Fibroblast of pulmonary artery (primary cell): ENCODE results near the gene RASEF.

Experiments
- DNase-seq: peaks from one replicate; pipeline ENCODE4 v3.0.0-alpha.2; 2010; ENCODE audit warnings: low read depth
- H3K4me3 ChIP-seq: replicated peaks from 2 replicates; pipeline ENCODE4 v1.5.1; 2011; ENCODE audit warnings: low read depth, mild to moderate bottlenecking, control low read depth, low read length, moderate library complexity
- TF ChIP-seq, protein P1 (sequence below): IDR thresholded peaks from 2 replicates; pipeline ENCODE4 v1.5.1; 2011; ENCODE audit warnings: mild to moderate bottlenecking, control low read depth, low read length, inconsistent platforms; ENCODE audit errors: missing control alignments

The RASEF gene

GRCh38 chr9:83056911-83057310 is 6.0 kb downstream of the RASEF start:
- TF ChIP-seq, protein P1, sequence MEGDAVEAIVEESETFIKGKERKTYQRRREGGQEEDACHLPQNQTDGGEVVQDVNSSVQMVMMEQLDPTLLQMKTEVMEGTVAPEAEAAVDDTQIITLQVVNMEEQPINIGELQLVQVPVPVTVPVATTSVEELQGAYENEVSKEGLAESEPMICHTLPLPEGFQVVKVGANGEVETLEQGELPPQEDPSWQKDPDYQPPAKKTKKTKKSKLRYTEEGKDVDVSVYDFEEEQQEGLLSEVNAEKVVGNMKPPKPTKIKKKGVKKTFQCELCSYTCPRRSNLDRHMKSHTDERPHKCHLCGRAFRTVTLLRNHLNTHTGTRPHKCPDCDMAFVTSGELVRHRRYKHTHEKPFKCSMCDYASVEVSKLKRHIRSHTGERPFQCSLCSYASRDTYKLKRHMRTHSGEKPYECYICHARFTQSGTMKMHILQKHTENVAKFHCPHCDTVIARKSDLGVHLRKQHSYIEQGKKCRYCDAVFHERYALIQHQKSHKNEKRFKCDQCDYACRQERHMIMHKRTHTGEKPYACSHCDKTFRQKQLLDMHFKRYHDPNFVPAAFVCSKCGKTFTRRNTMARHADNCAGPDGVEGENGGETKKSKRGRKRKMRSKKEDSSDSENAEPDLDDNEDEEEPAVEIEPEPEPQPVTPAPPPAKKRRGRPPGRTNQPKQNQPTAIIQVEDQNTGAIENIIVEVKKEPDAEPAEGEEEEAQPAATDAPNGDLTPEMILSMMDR: no peak
- DNase-seq: no peak
- H3K4me3 ChIP-seq: no peak overlapping the region

DNA sequence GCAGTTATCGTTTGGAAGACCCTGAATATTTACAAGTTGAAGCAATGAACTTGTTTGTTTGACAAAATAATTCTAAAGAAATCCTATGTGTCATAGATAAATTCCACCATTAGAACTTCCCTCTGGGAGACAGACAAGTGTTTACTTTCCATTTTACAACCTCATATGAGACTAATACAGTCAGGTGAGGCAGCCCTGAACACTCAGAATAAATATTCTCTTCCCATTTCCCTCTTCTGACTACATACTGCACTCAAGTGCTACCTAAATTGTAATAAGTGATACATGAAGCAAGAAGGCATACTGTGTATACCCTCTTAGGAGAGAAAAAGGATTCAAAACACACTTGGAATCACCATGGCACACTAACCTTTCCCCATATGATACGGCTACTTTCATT is 6.8 kb downstream of the RASEF start:
- DNase-seq: no peak
- no peak overlapping the region for H3K4me3 ChIP-seq
- TF ChIP-seq, protein P1: no peak

- no peak overlapping the region for H3K4me3 ChIP-seq
- peak; percentile 58 for DNase-seq
- TF ChIP-seq, protein P1: no peak
Measured at GRCh38 chr9:83047839-83048775, 14.8 kb downstream of the RASEF start.

DNA sequence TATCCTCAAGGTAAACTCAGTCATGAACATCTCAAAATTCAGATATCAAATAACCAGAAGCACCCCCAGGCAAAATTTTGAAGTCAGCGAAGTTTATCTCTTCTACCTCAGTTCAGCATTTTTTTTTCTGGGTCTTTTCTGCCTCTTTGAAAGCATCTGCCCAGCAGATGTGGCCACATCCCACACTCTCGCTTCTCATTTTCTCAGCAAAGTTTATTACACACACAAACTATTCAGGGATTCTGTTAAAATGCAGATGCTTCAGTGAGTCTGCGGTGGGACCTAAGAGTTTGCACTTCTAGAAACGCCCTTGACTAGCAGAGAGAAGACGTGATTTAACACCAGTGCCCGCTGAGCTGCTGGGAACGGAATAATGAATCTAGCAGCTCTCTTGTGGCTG is 19.3 kb downstream of the RASEF start:
- no peak for DNase-seq
- H3K4me3 ChIP-seq: no peak overlapping the region
- TF ChIP-seq, protein P1: no peak

GRCh38 chr9:83041771-83042170 is 21.2 kb downstream of the RASEF start:
- no peak for DNase-seq
- TF ChIP-seq, protein P1: no peak
- H3K4me3 ChIP-seq: no peak overlapping the region

GRCh38 chr9:83039303-83039702 is 23.6 kb downstream of the RASEF start:
- TF ChIP-seq, protein P1: no peak
- DNase-seq: no peak
- H3K4me3 ChIP-seq: no peak overlapping the region

- no peak overlapping the region for H3K4me3 ChIP-seq
- TF ChIP-seq, protein P1: no peak
- DNase-seq: no peak
Measured at GRCh38 chr9:83036043-83036442, 26.9 kb downstream of the RASEF start.
